Activated naive CD8-positive, alpha-beta T cell treated with anti-CD3 and anti-CD28 coated beads, Interleukin-2, amount 10 ng/mL, durations not matched to agents 7 days and 5 days (primary cell): ENCODE measurements around the gene SEC16A. TPM values are rescaled to one million over a fixed set of nuclear protein-coding genes. Genes with fewer than 3 reads are reported as not detected.
A peak's percentile ranks its signal among the peaks of the same experiment; 100 is the strongest.

Source experiments
- ATAC-seq: fragments of 150-1000 bp; cut with Tn5 transposase; one replicate; pipeline ENCODE4 v1.10.0; 2021; ENCODE audit warnings: low read depth, moderate library complexity
- POLR2A ChIA-PET: fragments of 350-600 bp; sonication (Branson Sonifier 250); formaldehyde crosslinking; loops from one replicate; lab custom pipeline; 2021; ENCODE audit warnings: antibody characterized with exemption; lab: Charles Lee
- DNase-seq: peaks from one replicate; pipeline ENCODE4 v3.0.0; 2021
- H3K27ac Mint-ChIP-seq: one replicate; pipeline ENCODE4 v1.8.0; 2022; ENCODE audit warnings: mild to moderate bottlenecking, mixed read lengths
- H3K27me3 Mint-ChIP-seq: one replicate; pipeline ENCODE4 v1.8.0; 2022; ENCODE audit warnings: mild to moderate bottlenecking, moderate library complexity, mixed read lengths
- H3K36me3 Mint-ChIP-seq: one replicate; pipeline ENCODE4 v1.8.0; 2021; ENCODE audit warnings: mild to moderate bottlenecking, mixed read lengths
- H3K4me1 Mint-ChIP-seq: one replicate; pipeline ENCODE4 v1.8.0; 2021; ENCODE audit warnings: mixed read lengths
- H3K4me3 Mint-ChIP-seq: one replicate; pipeline ENCODE4 v1.8.0; 2022; ENCODE audit warnings: mild to moderate bottlenecking, moderate library complexity, mixed read lengths
- H3K9me3 Mint-ChIP-seq: one replicate; pipeline ENCODE4 v1.8.0; 2021; ENCODE audit warnings: mixed read lengths
- total RNA-seq, 2 experiments: library from RNA; stranded (reverse); gene quantifications; one replicate each; pipeline ENCODE4 v1.2.3, GENCODE V29; 2021

SEC16A gene
- total RNA-seq, 2 experiments from 2014 or later: 88.0 to 90.2 TPM

DNA sequence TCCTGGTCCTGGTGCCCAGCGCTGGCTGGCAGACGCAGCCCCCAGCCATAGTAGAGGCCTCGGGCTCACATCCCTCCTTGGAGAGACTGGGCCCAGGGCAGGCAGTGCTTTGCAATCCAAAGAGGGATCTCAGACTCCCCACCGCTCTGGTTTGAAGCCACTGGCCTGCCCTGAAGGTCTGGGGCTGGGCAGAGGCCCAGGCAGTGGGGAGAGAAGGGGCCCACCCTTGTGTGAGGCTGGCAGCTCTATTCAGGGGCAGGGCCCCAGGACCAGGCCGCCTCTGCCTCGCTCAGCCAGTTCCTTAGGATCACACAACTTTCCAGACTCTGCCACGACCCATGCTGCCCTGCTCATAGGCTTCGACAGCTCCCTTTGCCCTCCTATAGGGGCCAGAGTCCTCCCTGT, 10.7 kb upstream of the SEC16A start:
- Mint-ChIP-seq H3K36me3 (peaks cover 2% of the 10 kb centered on the region), H3K4me1 (no peaks in the 10 kb centered on the region), H3K9me3 (no peaks in the 10 kb centered on the region), H3K4me3 (no peak overlapping the region), H3K27ac (no peak overlapping the region), H3K27me3 (no peaks in the 10 kb centered on the region)
- DNase-seq (no peak), ATAC-seq (no peak)
- POLR2A ChIA-PET: no interaction called here

DNA sequence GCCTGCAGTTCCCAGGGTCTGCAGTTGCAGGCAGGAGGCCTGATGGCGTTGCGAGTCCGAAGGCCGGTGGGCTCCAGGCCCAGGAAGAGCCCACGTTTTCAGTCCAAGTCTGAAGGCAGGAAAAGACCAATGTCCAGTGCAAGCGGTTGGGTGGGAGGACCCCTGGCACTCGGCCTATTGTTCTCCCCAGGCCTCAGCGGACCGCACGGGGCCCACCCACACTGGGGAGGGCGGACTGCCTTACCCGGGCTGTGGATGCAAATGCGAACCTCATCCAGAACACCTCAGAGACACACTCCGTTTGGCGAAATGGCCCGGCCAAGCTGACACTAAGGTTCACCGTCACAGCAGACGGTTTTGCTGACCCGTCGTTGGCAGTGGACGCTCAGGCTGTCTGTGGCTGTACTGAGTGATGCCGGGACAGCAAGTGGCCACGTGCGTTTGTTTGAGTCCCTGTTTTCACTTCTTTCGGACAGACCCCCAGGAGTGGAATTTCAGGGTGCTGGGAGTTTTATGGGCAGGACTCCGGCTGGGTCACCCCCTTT, 10.2 kb upstream of the SEC16A start:
- POLR2A ChIA-PET: no interaction called here
- no peak for DNase-seq
- Mint-ChIP-seq H3K27ac (no peak overlapping the region), H3K4me1 (no peaks in the 10 kb centered on the region), H3K9me3 (no peaks in the 10 kb centered on the region), H3K27me3 (no peaks in the 10 kb centered on the region), H3K36me3 (peaks cover 2% of the 10 kb centered on the region), H3K4me3 (no peak overlapping the region)
- ATAC-seq: no peak

DNA sequence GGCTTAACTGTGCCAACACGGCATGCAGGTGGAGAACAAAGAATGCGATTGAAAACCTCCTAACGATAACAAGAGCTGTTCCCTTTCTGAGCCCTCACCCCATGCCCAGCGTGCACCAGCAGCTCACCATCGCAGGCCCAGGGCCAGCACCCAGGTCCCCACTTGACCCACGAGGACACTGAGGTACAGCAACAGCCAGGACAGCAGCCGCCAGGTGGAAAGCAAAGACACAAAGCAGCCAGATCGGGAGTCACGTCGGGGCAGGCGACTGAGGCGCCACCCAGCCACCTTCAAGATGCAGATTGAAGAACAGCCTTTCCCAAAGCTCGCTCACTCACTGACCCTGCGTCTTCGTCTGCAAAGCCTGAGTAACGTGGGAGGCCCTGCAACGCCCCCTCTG, 6.9 kb upstream of the SEC16A start:
- ATAC-seq (no peak), DNase-seq (no peak)
- H3K36me3 Mint-ChIP-seq: no peaks in the 10 kb centered on the region
- POLR2A ChIA-PET: no interaction called here
- no peak overlapping the region for H3K27ac Mint-ChIP-seq
- H3K9me3 Mint-ChIP-seq: no peaks in the 10 kb centered on the region
- peaks cover 4% of the 10 kb centered on the region for H3K4me1 Mint-ChIP-seq
- H3K27me3 Mint-ChIP-seq: no peaks in the 10 kb centered on the region
- H3K4me3 Mint-ChIP-seq: no peak overlapping the region

DNA sequence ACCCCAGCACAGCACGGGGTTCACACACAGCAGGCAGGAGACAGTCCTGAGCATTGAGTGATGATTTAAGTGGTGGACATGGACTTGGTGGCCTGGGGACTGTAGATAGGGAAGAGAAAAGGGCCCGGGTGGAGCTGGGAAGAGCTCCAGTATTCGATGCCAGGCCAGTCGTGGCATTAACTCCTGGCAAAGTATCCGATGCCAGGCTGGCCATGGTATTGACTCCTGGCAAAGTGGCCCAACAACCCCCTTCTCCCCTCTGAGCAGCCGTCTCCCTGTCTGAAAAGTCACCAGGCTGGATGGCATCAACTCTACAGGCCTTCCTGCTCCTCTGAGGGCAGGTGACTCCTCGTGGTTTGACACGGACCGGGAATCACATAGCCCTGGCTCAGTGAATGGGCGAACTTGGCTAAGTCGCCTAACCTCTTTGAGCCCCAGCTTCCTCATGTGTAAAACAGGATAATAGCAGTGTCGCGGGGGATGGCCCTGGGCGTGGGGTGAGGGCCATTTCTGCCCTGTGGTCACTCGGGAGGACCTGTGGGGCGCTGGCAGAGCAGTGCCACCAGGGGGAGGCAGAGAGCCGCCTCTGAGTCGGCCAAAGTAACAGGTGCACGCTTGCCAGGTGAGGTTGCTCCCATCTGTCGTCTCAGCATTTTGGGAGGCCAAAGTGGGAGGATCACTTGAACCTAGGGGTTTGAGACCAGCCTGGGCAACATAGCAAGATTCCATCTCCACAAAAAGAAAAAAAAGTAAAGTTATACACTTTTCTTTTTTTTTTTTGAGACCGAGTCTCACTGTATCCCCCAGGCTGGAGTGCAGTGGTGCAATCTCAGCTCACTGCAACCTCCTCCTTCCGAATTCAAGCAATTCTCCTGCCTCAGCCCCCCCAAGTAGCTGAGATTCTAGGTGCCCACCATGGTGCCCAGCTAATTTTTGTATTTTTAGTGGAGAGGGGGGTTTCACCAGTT, 5.7 kb upstream of the SEC16A start:
- H3K4me3 Mint-ChIP-seq: no peak overlapping the region
- no peaks in the 10 kb centered on the region for H3K27me3 Mint-ChIP-seq
- no peak overlapping the region for H3K27ac Mint-ChIP-seq
- DNase-seq (peak; percentile 84), ATAC-seq (peak; percentile 38)
- POLR2A ChIA-PET: no interaction called here
- H3K36me3 Mint-ChIP-seq: no peaks in the 10 kb centered on the region
- H3K9me3 Mint-ChIP-seq: no peaks in the 10 kb centered on the region
- peaks cover 4% of the 10 kb centered on the region for H3K4me1 Mint-ChIP-seq

DNA sequence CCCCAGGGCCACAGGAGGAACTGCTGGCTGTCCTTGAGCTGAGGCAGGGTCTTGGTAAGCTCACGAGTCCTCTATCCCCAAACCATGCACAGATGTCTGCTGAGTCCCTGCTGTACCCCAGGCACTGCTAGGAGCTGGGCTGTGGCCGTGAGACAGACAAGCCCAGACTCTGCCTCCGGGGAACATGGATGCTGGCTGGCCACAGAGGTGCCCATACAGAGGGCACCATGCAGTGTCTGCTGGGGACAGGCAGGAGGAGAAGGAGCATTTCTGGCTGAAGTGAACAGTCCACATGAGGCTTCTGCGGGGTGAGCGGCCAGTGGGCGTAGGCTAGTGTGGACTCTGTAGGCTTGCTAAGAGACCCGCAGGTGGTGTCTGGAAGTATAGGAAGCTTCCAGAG, 4.8 kb upstream of the SEC16A start:
- Mint-ChIP-seq H3K36me3 (peaks cover 1% of the 10 kb centered on the region), H3K9me3 (no peaks in the 10 kb centered on the region), H3K27ac (no peak overlapping the region), H3K27me3 (no peaks in the 10 kb centered on the region), H3K4me3 (no peak overlapping the region), H3K4me1 (peaks cover 4% of the 10 kb centered on the region)
- no peak for ATAC-seq
- POLR2A ChIA-PET: interaction anchor here (0.7 kb wide), 1 partner anchor 140 kb away, joined by 3 read pairs; no protein-coding TSS in a partner anchor
- DNase-seq: no peak

DNA sequence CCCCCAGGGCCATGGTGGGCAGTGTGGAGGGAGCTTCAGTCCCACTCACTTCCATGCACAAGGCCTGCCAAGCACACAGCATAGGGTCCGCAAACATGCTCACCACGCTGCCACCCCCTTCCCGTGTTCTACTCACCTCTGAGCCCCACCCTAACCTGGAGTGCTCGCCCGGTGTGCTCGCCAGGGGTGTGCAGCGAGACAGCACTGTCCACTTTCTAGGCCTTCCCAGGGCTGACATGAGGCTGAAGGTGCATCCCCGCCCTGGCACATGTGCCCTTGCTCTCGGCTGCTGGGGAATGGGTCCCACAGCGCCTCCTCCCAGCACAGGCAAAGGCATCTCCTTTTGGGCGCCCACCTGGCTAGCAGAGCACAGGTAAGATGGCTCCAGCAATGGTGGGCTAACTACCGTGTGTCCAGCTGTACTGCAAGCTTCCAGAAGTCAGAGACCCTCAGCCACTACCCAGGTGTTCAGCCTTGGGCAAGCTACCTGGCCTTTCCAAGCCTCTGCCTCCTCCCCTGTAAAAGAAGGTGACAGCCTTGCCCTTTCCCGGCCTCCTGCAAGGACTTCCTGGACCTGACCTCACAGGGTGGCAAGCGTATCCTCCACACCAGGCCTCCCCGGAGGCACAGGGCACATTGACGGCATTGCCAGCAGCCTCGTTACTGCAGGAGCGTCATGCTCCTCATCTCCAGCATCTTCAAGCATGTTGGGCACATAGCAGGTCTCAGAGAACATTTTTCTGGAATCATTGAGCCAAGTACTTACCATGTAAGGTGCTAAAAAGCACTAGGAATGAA, 4.2 kb upstream of the SEC16A start:
- Mint-ChIP-seq H3K4me3 (no peak overlapping the region), H3K9me3 (no peaks in the 10 kb centered on the region), H3K27ac (no peak overlapping the region), H3K4me1 (peaks cover 5% of the 10 kb centered on the region), H3K36me3 (peaks cover 1% of the 10 kb centered on the region), H3K27me3 (no peaks in the 10 kb centered on the region)
- DNase-seq (no peak), ATAC-seq (no peak)
- POLR2A ChIA-PET: interaction anchor here (0.7 kb wide), 1 partner anchor 140 kb away, joined by 3 read pairs; no protein-coding TSS in a partner anchor

DNA sequence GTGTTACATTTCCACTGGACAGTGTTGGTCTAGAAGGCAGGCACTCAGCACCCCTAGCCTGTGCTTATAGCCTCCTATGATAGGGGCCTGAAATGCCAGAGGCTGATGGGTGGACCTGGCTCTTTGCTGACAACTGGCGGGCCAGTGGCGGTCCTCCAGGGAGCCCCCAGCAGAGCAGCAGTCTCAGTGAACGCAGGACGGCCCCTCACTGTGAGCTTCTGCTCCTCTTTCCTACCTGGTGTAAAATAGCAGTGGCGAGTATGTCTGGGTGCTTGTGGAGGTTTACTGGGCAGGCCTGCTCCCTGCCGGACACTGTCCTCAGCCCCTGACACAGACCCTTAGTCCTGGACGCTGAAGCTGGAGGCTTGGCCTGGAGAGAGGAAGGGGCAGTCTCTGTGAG, 3.3 kb upstream of the SEC16A start:
- peaks cover 14% of the 10 kb centered on the region for H3K4me1 Mint-ChIP-seq
- no peak overlapping the region for H3K27ac Mint-ChIP-seq
- POLR2A ChIA-PET: no interaction called here
- no peaks in the 10 kb centered on the region for H3K9me3 Mint-ChIP-seq
- peaks cover 1% of the 10 kb centered on the region for H3K36me3 Mint-ChIP-seq
- H3K27me3 Mint-ChIP-seq: no peaks in the 10 kb centered on the region
- ATAC-seq: no peak
- no peak for DNase-seq
- H3K4me3 Mint-ChIP-seq: no peak overlapping the region

DNA sequence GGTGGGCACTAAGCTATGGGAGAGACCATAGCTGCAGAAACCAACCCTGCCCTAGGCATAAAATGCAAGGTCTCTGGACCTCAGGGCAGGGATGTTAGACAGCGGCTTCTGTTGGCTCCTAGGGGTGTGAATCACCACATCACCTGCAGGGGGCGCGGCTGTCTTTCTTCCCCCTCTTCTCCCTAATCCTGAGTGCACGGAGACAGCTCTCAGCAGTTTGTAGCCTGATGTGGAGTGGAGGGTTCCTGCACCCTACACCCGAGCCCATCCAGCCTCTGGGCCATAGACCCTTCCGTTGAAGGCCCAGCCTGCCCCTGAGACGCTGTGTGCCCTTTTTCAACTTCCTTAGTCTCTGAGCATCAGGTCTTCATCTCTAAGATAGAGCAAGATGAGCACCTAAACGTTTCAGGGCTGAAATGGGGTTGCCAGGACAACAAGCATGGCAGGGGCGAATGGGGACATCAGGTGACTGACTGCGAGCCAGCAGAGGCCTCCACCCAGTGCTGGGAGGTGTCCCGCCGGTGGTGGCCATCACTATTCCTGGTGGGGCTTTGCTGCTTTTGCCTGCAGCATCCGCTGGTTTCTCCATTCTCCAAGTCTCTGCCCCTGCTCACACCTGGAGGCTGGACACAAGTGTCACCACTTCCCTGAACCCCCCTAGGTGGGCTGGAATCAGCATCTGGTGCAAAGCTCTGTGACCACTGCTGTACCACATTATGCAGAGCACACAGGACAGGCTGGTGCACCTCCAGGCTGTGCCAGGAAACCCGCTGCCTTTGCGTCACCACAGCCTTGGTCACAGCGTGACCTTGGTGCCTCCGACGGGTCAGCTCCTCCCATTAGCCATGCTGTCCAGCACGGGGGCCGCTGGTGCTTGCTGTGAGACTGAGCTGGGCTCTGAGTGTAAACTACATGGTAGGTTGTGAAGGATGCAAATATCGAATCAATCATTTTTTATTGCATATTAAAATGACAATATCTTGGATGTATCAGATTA, 2.5 kb upstream of the SEC16A start:
- ATAC-seq (no peak), DNase-seq (peak; percentile 86)
- POLR2A ChIA-PET: interaction anchor here (0.5 to 1.9 kb wide), 5 partner anchors 48 to 152 kb away, joined by 3 to 4 read pairs (median 3); partner anchors contain the start of genes ENTR1 and PMPCA
- Mint-ChIP-seq H3K36me3 (peaks cover 1% of the 10 kb centered on the region), H3K9me3 (no peaks in the 10 kb centered on the region), H3K4me3 (peak overlapping the region; percentile 32), H3K27me3 (no peaks in the 10 kb centered on the region), H3K4me1 (peaks cover 17% of the 10 kb centered on the region), H3K27ac (no peak overlapping the region)

DNA sequence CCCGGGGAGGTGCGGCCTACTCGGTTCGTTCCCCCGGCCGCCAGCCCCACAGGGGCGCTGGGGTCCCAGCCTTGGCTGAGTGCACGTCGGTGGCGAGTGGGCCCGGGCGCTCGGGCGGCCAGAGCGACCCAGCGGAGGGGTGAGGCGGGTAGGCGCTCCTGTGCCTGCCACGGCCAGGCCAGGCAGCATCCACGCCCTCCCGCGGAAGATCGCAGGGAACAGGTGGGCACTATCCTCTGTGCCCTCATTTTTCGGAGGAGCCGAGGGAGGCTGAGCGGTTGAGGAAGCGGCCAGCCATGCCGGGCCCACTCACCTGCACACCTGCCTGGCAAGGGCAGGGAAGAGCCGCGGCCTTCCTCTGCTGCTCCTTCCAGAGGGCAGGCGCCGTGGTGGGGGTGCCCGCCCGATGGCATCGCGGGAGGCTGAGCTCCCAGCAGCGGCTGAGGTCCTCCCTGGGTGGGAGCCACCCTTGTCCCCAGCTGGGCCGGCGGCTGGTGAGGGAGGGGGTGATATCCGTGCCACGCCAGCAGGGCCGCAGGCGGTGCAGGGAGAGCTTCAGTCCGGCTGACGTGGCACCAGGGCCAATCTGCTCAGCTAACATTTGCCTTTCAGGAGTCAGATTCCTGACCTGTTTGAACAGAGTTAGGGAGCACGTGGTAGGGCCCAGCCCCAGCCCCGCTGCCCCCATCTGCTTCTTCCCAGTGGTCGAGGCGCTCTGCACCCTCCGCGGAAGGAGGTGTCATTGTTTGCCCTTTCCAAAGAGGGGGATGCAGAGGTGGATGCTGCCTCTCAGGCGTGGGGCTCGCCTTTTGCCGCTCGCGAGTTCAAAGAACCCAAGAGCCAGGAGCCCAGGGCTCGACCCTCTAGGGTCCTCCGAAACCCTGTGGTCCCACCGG, 1.6 kb upstream of the SEC16A start:
- Mint-ChIP-seq H3K9me3 (no peaks in the 10 kb centered on the region), H3K4me1 (peaks cover 21% of the 10 kb centered on the region), H3K27me3 (no peaks in the 10 kb centered on the region), H3K36me3 (peaks cover 1% of the 10 kb centered on the region), H3K27ac (no peak overlapping the region), H3K4me3 (peak overlapping the region; percentile 32)
- ATAC-seq: no peak
- DNase-seq: peak; percentile 50
- POLR2A ChIA-PET: interaction anchor here (0.6 to 1.9 kb wide), 5 partner anchors 49 to 306 kb away, joined by 3 to 4 read pairs (median 4); partner anchors contain the start of genes ENTR1, PMPCA and TMEM141

DNA sequence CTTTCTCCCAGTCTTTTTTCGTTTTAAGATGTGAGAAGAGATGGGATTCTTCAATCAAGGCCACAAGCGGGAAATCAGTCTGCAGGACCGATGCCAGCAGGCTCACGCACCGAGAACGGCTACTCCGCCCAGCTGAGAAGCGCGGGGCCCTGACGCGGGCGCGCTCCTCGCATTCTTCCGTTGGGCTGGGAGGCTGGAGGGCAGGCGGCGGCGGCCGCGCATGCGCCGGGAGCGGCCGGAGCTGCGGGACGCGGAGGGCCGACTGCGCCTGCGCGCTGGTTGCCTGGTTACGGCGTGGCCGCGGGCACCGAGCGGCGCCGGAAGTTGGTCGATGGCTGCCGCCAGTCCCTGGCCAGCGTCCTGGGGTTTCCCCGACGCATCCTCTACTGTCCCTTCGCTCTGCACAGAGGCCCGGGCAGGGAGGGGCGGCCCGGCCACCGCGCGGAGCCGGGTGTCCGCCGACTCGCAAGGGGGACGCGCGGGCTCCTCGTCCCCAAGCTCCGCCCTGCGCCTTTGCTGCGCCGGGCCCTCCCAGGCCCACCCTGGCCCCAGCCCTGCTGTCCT, 831 bp upstream of the SEC16A start:
- Mint-ChIP-seq H3K27ac (peak overlapping the region; percentile 100), H3K4me3 (peak overlapping the region; percentile 99), H3K27me3 (no peaks in the 10 kb centered on the region), H3K9me3 (no peaks in the 10 kb centered on the region), H3K36me3 (peaks cover 1% of the 10 kb centered on the region), H3K4me1 (peaks cover 25% of the 10 kb centered on the region)
- DNase-seq: peak; percentile 100
- peak; percentile 70 for ATAC-seq
- POLR2A ChIA-PET: interaction anchor here (0.6 to 1.9 kb wide), 4 partner anchors 49 to 307 kb away, joined by 3 to 4 read pairs (median 4); partner anchors contain the start of gene TMEM141

DNA sequence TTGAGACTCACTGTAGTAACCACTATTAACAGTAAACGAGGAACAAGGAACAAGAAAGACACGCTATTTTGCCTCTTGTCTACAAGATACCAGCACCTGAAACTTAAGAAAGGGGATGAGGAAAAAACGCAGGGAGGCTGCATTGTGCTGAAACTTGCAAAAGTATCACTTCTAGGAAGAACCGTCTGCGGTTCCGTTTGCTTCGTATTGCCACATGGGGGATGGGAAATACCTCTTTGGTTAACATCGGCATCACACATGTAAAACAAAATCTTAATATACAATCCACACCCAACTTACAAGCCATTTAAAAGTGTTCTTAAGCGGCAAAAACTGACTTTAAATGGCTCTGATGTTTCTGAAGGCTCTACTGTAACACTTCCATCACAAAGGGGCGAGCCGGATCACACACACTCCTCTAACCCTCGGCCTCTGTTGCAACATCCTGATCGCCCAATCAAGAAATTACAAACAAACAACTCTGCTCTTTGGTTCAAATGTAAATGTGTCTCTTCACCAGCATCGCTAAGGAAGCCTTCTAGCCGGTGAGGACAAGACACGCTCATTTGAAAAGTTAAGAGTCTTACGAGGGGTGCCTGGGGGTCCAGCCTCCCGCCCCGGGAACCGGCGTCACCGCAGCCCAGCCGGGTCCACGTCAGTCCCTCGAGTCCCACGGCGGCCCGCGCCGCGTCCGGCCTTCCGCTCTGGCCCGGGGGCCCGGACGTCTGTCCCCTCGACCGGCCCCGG, 621 bp downstream of the SEC16A start:
- H3K4me3 Mint-ChIP-seq: peak overlapping the region; percentile 82
- H3K4me1 Mint-ChIP-seq: peaks cover 25% of the 10 kb centered on the region
- H3K27me3 Mint-ChIP-seq: no peaks in the 10 kb centered on the region

More for the DNA sequence above, 621 bp downstream of the SEC16A start:
- DNase-seq (no peak), ATAC-seq (no peak)
- H3K9me3 Mint-ChIP-seq: no peaks in the 10 kb centered on the region
- H3K36me3 Mint-ChIP-seq: peaks cover 3% of the 10 kb centered on the region
- POLR2A ChIA-PET: no interaction called here
- H3K27ac Mint-ChIP-seq: peak overlapping the region; percentile 100
